CD14-positive monocyte (primary cell): ENCODE results near the gene UBXN6. TPM values are rescaled to one million over a fixed set of nuclear protein-coding genes. Genes with fewer than 3 reads are reported as not detected.

Experiments used
- DNase-seq, 3 donors: peaks; one replicate each; pipeline ENCODE4 v3.0.0-alpha.2; 2011 to 2022
- H2AFZ ChIP-seq: 2 replicates; pipeline ENCODE4 v1.6.0; 2012; ENCODE audit warnings: mild to moderate bottlenecking, low read depth, low read length, inconsistent platforms; ENCODE audit not compliant: insufficient read depth, poor library complexity, severe bottlenecking
- H3K27ac ChIP-seq, 2 donors: 1 replicate in 1 of 2; 2 replicates in 1 of 2; pipeline ENCODE4 v1.5.1; 2012 to 2013; ENCODE audit warnings: low read length in 2 of 2, control low read depth in 1 of 2, inconsistent platforms in 1 of 2, low read depth in 1 of 2, mild to moderate bottlenecking in 1 of 2
- H3K27me3 ChIP-seq, 2 donors: one replicate each; pipeline versions ENCODE4 v1.6.0 to v1.6.1; 2011 to 2013; ENCODE audit warnings: low read length in 2 of 2; ENCODE audit not compliant: control insufficient read depth in 2 of 2, insufficient read depth in 2 of 2
- H3K36me3 ChIP-seq, 2 donors: replicated peaks in 1 of 2; 1 replicate in 1 of 2; 2 replicates in 1 of 2; pipeline versions ENCODE4 v1.5.1 to v1.6.1; 2012 to 2013; ENCODE audit warnings: low read length in 2 of 2, control low read depth in 1 of 2, inconsistent platforms in 1 of 2, mild to moderate bottlenecking in 1 of 2; ENCODE audit not compliant: insufficient read depth in 2 of 2, control insufficient read depth in 1 of 2
- H3K4me1 ChIP-seq, 2 donors: 1 replicate in 1 of 2; 2 replicates in 1 of 2; pipeline versions ENCODE4 v1.5.1 to v1.6.1; 2012 to 2013; ENCODE audit warnings: low read length in 2 of 2, control low read depth in 1 of 2, inconsistent platforms in 1 of 2, mild to moderate bottlenecking in 1 of 2, moderate library complexity in 1 of 2; ENCODE audit not compliant: insufficient read depth in 2 of 2, control insufficient read depth in 1 of 2
- H3K4me2 ChIP-seq: replicated peaks from 2 replicates; pipeline ENCODE3; 2012; ENCODE audit warnings: low read length, moderate library complexity, mild to moderate bottlenecking; ENCODE audit not compliant: poor library complexity, severe bottlenecking; ENCODE audit errors: extremely low read depth
- H3K4me3 ChIP-seq, 3 experiments: fragments of 200-600 bp in 1 of 3; sonication (generic) in 1 of 3; replicated peaks in 1 of 3; 1 replicate in 2 of 3; 2 replicates in 1 of 3; pipeline ENCODE4 v1.5.1; 2011 to 2013; ENCODE audit warnings: low read length in 3 of 3, mild to moderate bottlenecking in 3 of 3, control low read depth in 2 of 3, low read depth in 2 of 3, inconsistent platforms in 1 of 3, moderate library complexity in 1 of 3
- H3K79me2 ChIP-seq: 2 replicates; pipeline ENCODE4 v1.6.0; 2012; ENCODE audit warnings: mild to moderate bottlenecking, control low read depth, inconsistent platforms, low read length, moderate library complexity; ENCODE audit not compliant: insufficient read depth
- H3K9ac ChIP-seq: 2 replicates; pipeline ENCODE4 v1.6.0; 2017; ENCODE audit warnings: low read length, mild to moderate bottlenecking; ENCODE audit not compliant: insufficient read depth, poor library complexity, severe bottlenecking
- H3K9me3 ChIP-seq, 2 donors: replicated peaks in 1 of 2; 1 replicate in 1 of 2; 2 replicates in 1 of 2; pipeline versions ENCODE4 v1.5.1 to v1.6.1; 2012 to 2013; ENCODE audit warnings: low read length in 2 of 2, control low read depth in 1 of 2; ENCODE audit not compliant: control insufficient read depth in 1 of 2, insufficient read depth in 1 of 2
- H4K20me1 ChIP-seq: 2 replicates; pipeline ENCODE4 v1.6.0; 2012; ENCODE audit warnings: mild to moderate bottlenecking, low read length, control low read depth, moderate library complexity; ENCODE audit not compliant: insufficient read depth
- H3K27ac Mint-ChIP-seq, 7 donors: one replicate each; pipeline ENCODE4 v1.8.0; 2020; ENCODE audit warnings: mild to moderate bottlenecking in 7 of 7, mixed read lengths in 7 of 7, moderate library complexity in 6 of 7, inconsistent platforms in 2 of 7
- H3K27me3 Mint-ChIP-seq, 3 donors: one replicate each; pipeline ENCODE4 v1.8.0; 2021 to 2022; ENCODE audit warnings: low read depth in 3 of 3, mild to moderate bottlenecking in 3 of 3, mixed read lengths in 3 of 3, moderate library complexity in 3 of 3, inconsistent platforms in 1 of 3
- H3K36me3 Mint-ChIP-seq, 2 donors: one replicate each; pipeline ENCODE4 v1.8.0; 2020; ENCODE audit warnings: mixed read lengths in 2 of 2, inconsistent platforms in 1 of 2, mild to moderate bottlenecking in 1 of 2
- H3K4me1 Mint-ChIP-seq: one replicate; pipeline ENCODE4 v1.8.0; 2020; ENCODE audit warnings: mild to moderate bottlenecking, mixed read lengths
- H3K4me3 Mint-ChIP-seq, 2 donors: one replicate each; pipeline ENCODE4 v1.8.0; 2020; ENCODE audit warnings: mild to moderate bottlenecking in 2 of 2, mixed read lengths in 2 of 2, moderate library complexity in 1 of 2
- H3K9me3 Mint-ChIP-seq, 7 donors: one replicate each; pipeline ENCODE4 v1.8.0; 2020 to 2022; ENCODE audit warnings: mixed read lengths in 7 of 7, mild to moderate bottlenecking in 6 of 7, moderate library complexity in 6 of 7, inconsistent platforms in 2 of 7
- CTCF ChIP-seq: fragments of 200-600 bp; IDR thresholded peaks from one replicate; pipeline ENCODE4 v1.8.0; 2022; ENCODE audit warnings: antibody characterized with exemption, mild to moderate bottlenecking
- WGBS: methylation state at CpG from one replicate; pipeline ENCODE4 v1.1.5; 2013; ENCODE audit warnings: missing lambda C conversion rate; ENCODE audit not compliant: insufficient coverage; 5-methylcytosine and 5-hydroxymethylcytosine counted together
- intact Hi-C, 2 donors: fragments of 100-400 bp; cut with micrococcal nuclease; formaldehyde crosslinking; loops; one replicate each; pipeline versions ENCODE4 v1.15.0 to v1.15.1; 2023
- polyA plus RNA-seq, 3 donors: library from polyadenylated mRNA; depleted of rRNA in 1 of 3; unstranded in 2 of 3; stranded (reverse) in 1 of 3; fragments of 300-500 nt in 2 of 3; fragments of >200 nt in 1 of 3; fragmentation: Illumina TruSeq in 2 of 3; gene quantifications; 1 replicate in 2 of 3; 2 replicates in 1 of 3; pipeline ENCODE4 v1.2.3, GENCODE V29; 2012 to 2021

The UBXN6 gene
- polyA plus RNA-seq, 3 donors, result 3.8 to 64.5 (median 5.4) TPM

- H3K27ac ChIP-seq, result no peak overlapping the region
- Mint-ChIP-seq H3K4me1 (peaks cover 19% of the 10 kb centered on the region), H3K36me3 (peaks cover 28 to 50% of the 10 kb centered on the region in 2 donors), H3K27ac (peak overlapping the region in 1 of 7 donors; percentile 50), H3K9me3 (no peaks in the 10 kb centered on the region), H3K27me3 (peaks cover 0 to 1% (median 0%) of the 10 kb centered on the region in 3 donors), H3K4me3 (peak overlapping the region in 1 of 2 donors; percentile 20)
- no peak overlapping the region for H3K4me3 ChIP-seq
- DNase-seq, result no peak
- H3K9me3 ChIP-seq, result no peaks in the 10 kb centered on the region
- no peak overlapping the region for H3K9ac ChIP-seq
- intact Hi-C loops, result loop anchor here (5.0 kb wide), 3 partner anchors 53 to 208 kb away; partner anchors contain the start of genes CHAF1A (in 1 of the 2), MPND (in 1 of the 2), SH3GL1 (in 1 of the 2) and YJU2 (in 1 of the 2)
- H2AFZ ChIP-seq, result no peak overlapping the region
- WGBS, result 90% methylated on average over 24 of the region's 29 CpGs
- H3K27me3 ChIP-seq, result no peaks in the 10 kb centered on the region
- H3K36me3 ChIP-seq, result peaks cover 32 to 48% of the 10 kb centered on the region in 2 donors
- no peak for TF ChIP-seq CTCF
- H3K79me2 ChIP-seq, result peaks cover 23% of the 10 kb centered on the region
- H3K4me1 ChIP-seq, result peaks cover 20 to 22% of the 10 kb centered on the region in 2 donors
- H3K4me2 ChIP-seq, result peak overlapping the region; percentile 97
- peaks cover 58% of the 10 kb centered on the region for H4K20me1 ChIP-seq
These were observed 2.6 kb downstream of the UBXN6 start for GRCh38 chr19:4454747-4455718.

GRCh38 chr19:4453232-4454179 is 4.1 kb downstream of the UBXN6 start:
- Histone ChIP-seq H3K36me3 (peaks cover 45 to 63% of the 10 kb centered on the region in 2 donors), H3K4me2 (no peak overlapping the region), H3K4me1 (peaks cover 20 to 22% of the 10 kb centered on the region in 2 donors), H2AFZ (no peak overlapping the region), H3K27me3 (no peaks in the 10 kb centered on the region), H3K4me3 (no peak overlapping the region), H3K79me2 (peaks cover 23% of the 10 kb centered on the region), H3K9me3 (no peaks in the 10 kb centered on the region), H3K27ac (no peak overlapping the region), H3K9ac (no peak overlapping the region), H4K20me1 (peaks cover 72% of the 10 kb centered on the region)
- Mint-ChIP-seq H3K4me1 (peaks cover 19% of the 10 kb centered on the region), H3K36me3 (peaks cover 39 to 66% of the 10 kb centered on the region in 2 donors), H3K27me3 (peaks cover 0 to 3% (median 1%) of the 10 kb centered on the region in 3 donors), H3K27ac (no peak overlapping the region), H3K4me3 (no peak overlapping the region), H3K9me3 (no peaks in the 10 kb centered on the region)
- WGBS, result 87% methylated on average over 34 of the region's 34 CpGs
- DNase-seq, result no peak
- TF ChIP-seq CTCF, result no peak
- intact Hi-C loops, result no loop called here
